ENCODE data around the gene MYMK. TPM values are rescaled to one million over a fixed set of nuclear protein-coding genes. Genes with fewer than 3 reads are reported as not detected.

The MYMK gene
- total RNA-seq, 2 donors from 2014 or later, result not detected

- Histone ChIP-seq H3K27me3 (ENCODE audit: control insufficient read depth, insufficient read depth, low read length, poor library complexity, severe bottlenecking) (no peaks in the 10 kb centered on the region), H3K9ac (ENCODE audit: extremely low read depth, low read length, poor library complexity, severe bottlenecking) (no peak overlapping the region), H3K4me1 (ENCODE audit: control insufficient read depth, insufficient read depth, low read length) (peaks cover 4% of the 10 kb centered on the region), H3K36me3 (ENCODE audit: control insufficient read depth, insufficient read depth, low read length) (no peaks in the 10 kb centered on the region), H3K4me3 (ENCODE audit: low read length) (no peak overlapping the region), H3K27ac (ENCODE audit: low read depth, low read length) (no peak overlapping the region), H3K9me3 (ENCODE audit: control insufficient read depth, low read length) (no peaks in the 10 kb centered on the region)
- Mint-ChIP-seq H3K27me3 (ENCODE audit: insufficient read depth) (peaks cover 3% of the 10 kb centered on the region), H3K27ac (no peak overlapping the region), H3K4me1 (peaks cover 6% of the 10 kb centered on the region), H3K36me3 (ENCODE audit: low read depth) (no peaks in the 10 kb centered on the region), H3K9me3 (no peaks in the 10 kb centered on the region), H3K4me3 (no peak overlapping the region)
- WGBS, 2 experiments (ENCODE audit: insufficient coverage in 1 of 2, insufficient read length in 1 of 2), result 69 to 71% methylated on average over 13 to 14 of the region's 14 CpGs
- TF ChIP-seq, protein P1, sequence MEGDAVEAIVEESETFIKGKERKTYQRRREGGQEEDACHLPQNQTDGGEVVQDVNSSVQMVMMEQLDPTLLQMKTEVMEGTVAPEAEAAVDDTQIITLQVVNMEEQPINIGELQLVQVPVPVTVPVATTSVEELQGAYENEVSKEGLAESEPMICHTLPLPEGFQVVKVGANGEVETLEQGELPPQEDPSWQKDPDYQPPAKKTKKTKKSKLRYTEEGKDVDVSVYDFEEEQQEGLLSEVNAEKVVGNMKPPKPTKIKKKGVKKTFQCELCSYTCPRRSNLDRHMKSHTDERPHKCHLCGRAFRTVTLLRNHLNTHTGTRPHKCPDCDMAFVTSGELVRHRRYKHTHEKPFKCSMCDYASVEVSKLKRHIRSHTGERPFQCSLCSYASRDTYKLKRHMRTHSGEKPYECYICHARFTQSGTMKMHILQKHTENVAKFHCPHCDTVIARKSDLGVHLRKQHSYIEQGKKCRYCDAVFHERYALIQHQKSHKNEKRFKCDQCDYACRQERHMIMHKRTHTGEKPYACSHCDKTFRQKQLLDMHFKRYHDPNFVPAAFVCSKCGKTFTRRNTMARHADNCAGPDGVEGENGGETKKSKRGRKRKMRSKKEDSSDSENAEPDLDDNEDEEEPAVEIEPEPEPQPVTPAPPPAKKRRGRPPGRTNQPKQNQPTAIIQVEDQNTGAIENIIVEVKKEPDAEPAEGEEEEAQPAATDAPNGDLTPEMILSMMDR (conservative IDR thresholded peaks at IDR 0.05), result no peak
- no peak for DNase-seq
Observed at GRCh38 chr9:133563291-133563796, 38.6 kb upstream of the MYMK start.

GRCh38 chr9:133562611-133563290 is 38.0 kb upstream of the MYMK start:
- no peak overlapping the region for H3K9ac ChIP-seq (ENCODE audit: extremely low read depth, low read length, poor library complexity, severe bottlenecking)
- Mint-ChIP-seq H3K4me3 (no peak overlapping the region), H3K27ac (no peak overlapping the region), H3K36me3 (ENCODE audit: low read depth) (no peaks in the 10 kb centered on the region), H3K27me3 (ENCODE audit: insufficient read depth) (peaks cover 3% of the 10 kb centered on the region), H3K9me3 (no peaks in the 10 kb centered on the region), H3K4me1 (peaks cover 12% of the 10 kb centered on the region)
- no peaks in the 10 kb centered on the region for H3K36me3 ChIP-seq (ENCODE audit: control insufficient read depth, insufficient read depth, low read length)
- no peak overlapping the region for H3K27ac ChIP-seq (ENCODE audit: low read depth, low read length)
- no peak overlapping the region for H3K4me3 ChIP-seq (ENCODE audit: low read length)
- no peaks in the 10 kb centered on the region for H3K9me3 ChIP-seq (ENCODE audit: control insufficient read depth, low read length)
- H3K27me3 ChIP-seq (ENCODE audit: control insufficient read depth, insufficient read depth, low read length, poor library complexity, severe bottlenecking), result no peaks in the 10 kb centered on the region
- peaks cover 4% of the 10 kb centered on the region for H3K4me1 ChIP-seq (ENCODE audit: control insufficient read depth, insufficient read depth, low read length)
- TF ChIP-seq, protein P1 (conservative IDR thresholded peaks at IDR 0.05), result no peak
- DNase-seq, result no peak
- 93 to 95% methylated on average over 10 to 49 of the region's 54 CpGs for WGBS, 2 experiments (ENCODE audit: insufficient coverage in 1 of 2, insufficient read length in 1 of 2)

DNA sequence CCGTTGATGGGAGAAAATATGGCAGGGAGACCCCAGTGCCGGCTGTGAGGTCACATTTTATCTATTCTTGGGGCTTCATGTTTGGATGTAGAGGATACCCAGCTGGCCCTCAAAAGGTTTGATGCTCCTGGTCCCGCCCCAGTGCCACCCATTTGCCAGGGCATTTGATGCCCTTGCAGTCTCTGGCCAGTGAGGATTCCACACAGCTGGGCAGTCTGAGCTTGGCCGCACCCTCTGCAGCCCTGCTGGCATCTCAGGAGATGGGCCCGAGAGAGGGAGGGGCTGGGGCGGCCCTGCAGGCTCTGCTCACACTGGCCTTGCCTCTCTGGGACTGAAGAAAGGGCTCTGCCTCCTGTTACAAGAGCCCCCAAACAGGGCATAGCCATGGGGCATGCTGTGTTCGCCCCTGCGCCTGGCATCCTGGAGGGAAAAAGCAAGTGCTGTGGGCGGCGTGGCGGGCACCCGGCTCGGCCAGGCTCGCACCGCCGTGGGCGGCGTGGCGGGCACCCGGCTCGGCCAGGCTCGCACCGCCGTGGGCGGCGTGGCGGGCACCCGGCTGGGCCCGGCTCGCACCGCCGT is 37.3 kb upstream of the MYMK start:
- Mint-ChIP-seq H3K27ac (no peak overlapping the region), H3K9me3 (no peaks in the 10 kb centered on the region)

More for the DNA sequence above, 37.3 kb upstream of the MYMK start:
- H3K27me3 Mint-ChIP-seq (ENCODE audit: insufficient read depth), result peaks cover 3% of the 10 kb centered on the region
- H3K4me3 Mint-ChIP-seq, result no peak overlapping the region
- Histone ChIP-seq H3K4me1 (ENCODE audit: control insufficient read depth, insufficient read depth, low read length) (peaks cover 4% of the 10 kb centered on the region), H3K27me3 (ENCODE audit: control insufficient read depth, insufficient read depth, low read length, poor library complexity, severe bottlenecking) (no peaks in the 10 kb centered on the region), H3K9me3 (ENCODE audit: control insufficient read depth, low read length) (no peaks in the 10 kb centered on the region), H3K36me3 (ENCODE audit: control insufficient read depth, insufficient read depth, low read length) (no peaks in the 10 kb centered on the region), H3K27ac (ENCODE audit: low read depth, low read length) (no peak overlapping the region), H3K4me3 (ENCODE audit: low read length) (no peak overlapping the region), H3K9ac (ENCODE audit: extremely low read depth, low read length, poor library complexity, severe bottlenecking) (no peak overlapping the region)
- H3K4me1 Mint-ChIP-seq, result peaks cover 12% of the 10 kb centered on the region
- no peak for DNase-seq
- WGBS, 2 experiments (ENCODE audit: insufficient coverage in 1 of 2, insufficient read length in 1 of 2), result 85 to 87% methylated on average over 3 to 31 of the region's 32 CpGs
- TF ChIP-seq, protein P1 (conservative IDR thresholded peaks at IDR 0.05), result no peak
- H3K36me3 Mint-ChIP-seq (ENCODE audit: low read depth), result no peaks in the 10 kb centered on the region
